GM12891 (cell line): ENCODE data around the gene FSHR.

Experiments used
- DNase-seq: peaks from one replicate; pipeline ENCODE4 v3.0.0; 2011; ENCODE audit warnings: low spot score; ENCODE audit not compliant: insufficient read length
- FAIRE-seq: peaks from 2 replicates; lab custom pipeline; 2011; peaks lifted over from hg19 to GRCh38; lab: Jason Lieb, UNC
- PAX5 ChIP-seq: IDR thresholded peaks from 2 replicates; pipeline ENCODE4 v1.6.1; 2011; ENCODE audit warnings: low read length, moderate library complexity, mild to moderate bottlenecking; ENCODE audit not compliant: insufficient read depth, severe bottlenecking
- POLR2A ChIP-seq: IDR thresholded peaks from 2 replicates; pipeline ENCODE4 v1.6.1; 2011; ENCODE audit warnings: low read depth, low read length, control low read depth
- POLR2AphosphoS5 ChIP-seq: IDR thresholded peaks from 2 replicates; pipeline ENCODE4 v1.6.1; 2011; ENCODE audit warnings: low read depth, low read length, control low read depth
- POU2F2 ChIP-seq: IDR thresholded peaks from 2 replicates; pipeline ENCODE4 v1.6.1; 2011; ENCODE audit warnings: low read depth, mild to moderate bottlenecking, control low read depth, low read length, moderate library complexity
- SPI1 ChIP-seq: IDR thresholded peaks from 2 replicates; pipeline ENCODE4 v1.6.1; 2011; ENCODE audit warnings: low read depth, low read length, control low read depth
- TAF1 ChIP-seq: IDR thresholded peaks from 2 replicates; pipeline ENCODE4 v1.6.1; 2011; ENCODE audit warnings: low read depth, low read length, control low read depth

Gene FSHR

DNA sequence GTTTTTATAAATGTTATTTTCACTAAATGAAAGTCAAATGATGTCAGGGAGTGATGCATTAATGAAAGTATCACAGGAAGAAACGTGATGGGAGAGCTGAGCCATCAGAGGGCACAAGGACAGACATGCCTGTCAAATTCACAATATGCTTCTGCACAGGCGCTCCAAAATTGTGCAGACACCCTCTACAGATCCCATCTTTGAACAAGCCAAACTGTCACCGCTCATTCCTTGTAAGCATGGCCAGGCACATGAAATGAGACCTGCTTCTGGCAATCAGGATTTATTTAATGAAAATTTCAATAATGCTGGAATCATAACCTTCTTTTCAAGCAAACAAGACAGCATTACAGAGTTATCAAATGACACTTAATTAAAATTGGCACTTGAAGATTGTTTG lies 20.4 kb upstream of the FSHR start:
- no peak for DNase-seq
- no peak for FAIRE-seq
- TF ChIP-seq TAF1 (no peak), POLR2AphosphoS5 (no peak), POLR2A (no peak), POU2F2 (no peak), PAX5 (no peak), SPI1 (no peak)

- FAIRE-seq = no peak
- TF ChIP-seq SPI1 (no peak), POLR2AphosphoS5 (no peak), PAX5 (no peak), POU2F2 (no peak), TAF1 (no peak), POLR2A (no peak)
- no peak for DNase-seq
Observed at GRCh38 chr2:49167131-49167530, 12.8 kb upstream of the FSHR start.

DNA sequence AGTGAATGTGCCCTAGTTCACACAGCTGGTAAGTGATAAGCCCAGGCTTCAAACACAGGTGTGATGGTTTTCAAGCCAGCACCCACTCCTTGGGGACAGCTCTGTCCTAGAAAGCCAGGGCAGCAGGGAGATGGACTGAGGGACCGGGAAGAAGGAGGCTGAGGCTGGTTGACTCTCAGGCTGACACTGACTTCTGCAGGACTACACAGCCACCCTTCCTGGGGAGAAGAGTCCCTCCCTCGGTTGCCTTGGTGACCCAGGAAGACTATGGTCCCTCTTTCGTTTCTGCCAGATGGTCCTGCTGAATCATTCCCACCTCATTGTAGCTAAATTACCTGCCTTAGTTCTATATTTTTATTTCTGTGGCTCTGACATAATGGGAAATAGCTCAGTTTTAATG lies 11.3 kb upstream of the FSHR start:
- FAIRE-seq (no peak), DNase-seq (no peak)
- no peak for TF ChIP-seq POU2F2
- TF ChIP-seq SPI1 = no peak
- TF ChIP-seq PAX5 = no peak
- no peak for TF ChIP-seq POLR2A
- TF ChIP-seq POLR2AphosphoS5 = no peak
- TF ChIP-seq TAF1 = no peak

DNA sequence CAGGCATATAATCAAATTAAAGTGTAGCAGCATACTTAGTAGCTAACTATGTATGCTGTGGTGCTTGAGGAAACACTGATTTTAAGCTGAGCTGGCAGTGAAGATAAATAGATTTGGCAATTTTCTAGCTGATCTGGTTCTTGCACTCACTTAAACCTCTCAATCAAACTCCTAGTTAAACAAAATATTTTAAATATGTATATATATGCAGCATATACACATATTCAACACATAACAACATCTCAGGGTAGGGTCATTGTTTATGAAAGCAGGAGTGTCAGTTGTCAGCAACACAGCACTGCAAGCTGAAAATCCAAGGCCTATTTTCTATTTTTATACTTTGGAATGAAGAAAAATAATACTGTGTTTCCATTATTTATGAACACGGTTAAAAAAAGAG lies 10.4 kb upstream of the FSHR start:
- no peak for FAIRE-seq
- TF ChIP-seq SPI1 = no peak
- no peak for TF ChIP-seq POLR2A
- TF ChIP-seq POU2F2 = no peak
- TF ChIP-seq PAX5 = no peak
- no peak for TF ChIP-seq POLR2AphosphoS5
- TF ChIP-seq TAF1 = no peak
- DNase-seq = no peak

GRCh38 chr2:49162151-49162550 lies 7.8 kb upstream of the FSHR start:
- TF ChIP-seq SPI1 (no peak), POU2F2 (no peak), PAX5 (no peak), POLR2A (no peak), TAF1 (no peak), POLR2AphosphoS5 (no peak)
- FAIRE-seq (no peak), DNase-seq (no peak)

DNA sequence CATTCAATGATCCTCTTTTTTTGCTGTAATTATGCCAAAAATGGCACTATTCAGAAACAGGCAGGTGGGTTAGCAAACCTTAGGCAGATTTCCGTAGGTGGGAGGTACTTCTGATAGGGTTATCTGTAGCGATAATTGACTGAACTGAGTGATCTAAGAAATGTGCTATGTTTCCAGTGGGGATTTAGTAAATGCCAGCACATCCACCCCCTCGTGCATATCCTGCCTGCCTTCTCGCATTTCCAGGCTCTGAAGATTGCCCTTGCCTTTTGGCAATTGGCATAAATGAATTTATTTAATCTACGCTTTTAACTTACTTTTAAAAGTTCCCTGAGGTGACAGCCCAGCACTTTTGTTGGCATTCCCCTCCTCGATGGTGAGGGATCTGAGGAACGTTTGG lies 576 bp upstream of the FSHR start:
- TF ChIP-seq PAX5 = no peak
- no peak for TF ChIP-seq POLR2A
- TF ChIP-seq SPI1 = no peak
- TF ChIP-seq TAF1 = no peak
- no peak for TF ChIP-seq POU2F2
- TF ChIP-seq POLR2AphosphoS5 = no peak
- no peak for FAIRE-seq
- no peak for DNase-seq

DNA sequence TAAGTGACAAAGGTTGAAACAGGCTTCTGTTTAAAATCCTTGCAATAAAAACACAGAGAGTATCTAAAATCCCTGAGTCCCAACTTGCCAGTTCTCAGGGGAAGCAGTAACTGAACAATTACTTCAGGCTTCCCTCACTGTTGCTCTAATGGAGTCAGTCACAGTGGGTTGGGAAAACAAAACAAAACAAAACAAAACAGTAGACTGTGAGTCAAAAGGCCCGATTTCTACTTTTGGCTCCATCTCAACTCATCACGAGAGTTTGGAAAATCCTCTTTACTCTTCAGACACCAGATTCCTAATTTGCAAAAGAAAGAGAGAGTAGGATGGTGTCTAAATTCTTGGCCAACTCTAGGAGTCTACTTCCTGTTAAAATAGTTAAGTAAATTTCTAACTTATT lies 1.1 kb downstream of the FSHR start:
- no peak for TF ChIP-seq POLR2A
- FAIRE-seq = no peak

GRCh38 chr2:49152824-49153223 lies 1.5 kb downstream of the FSHR start:
- DNase-seq (no peak), FAIRE-seq (no peak)
- no peak for TF ChIP-seq POU2F2
- no peak for TF ChIP-seq POLR2A
- no peak for TF ChIP-seq POLR2AphosphoS5
- no peak for TF ChIP-seq PAX5
- TF ChIP-seq TAF1 = no peak
- TF ChIP-seq SPI1 = no peak

More for the DNA sequence above, 1.1 kb downstream of the FSHR start:
- no peak for DNase-seq

DNA sequence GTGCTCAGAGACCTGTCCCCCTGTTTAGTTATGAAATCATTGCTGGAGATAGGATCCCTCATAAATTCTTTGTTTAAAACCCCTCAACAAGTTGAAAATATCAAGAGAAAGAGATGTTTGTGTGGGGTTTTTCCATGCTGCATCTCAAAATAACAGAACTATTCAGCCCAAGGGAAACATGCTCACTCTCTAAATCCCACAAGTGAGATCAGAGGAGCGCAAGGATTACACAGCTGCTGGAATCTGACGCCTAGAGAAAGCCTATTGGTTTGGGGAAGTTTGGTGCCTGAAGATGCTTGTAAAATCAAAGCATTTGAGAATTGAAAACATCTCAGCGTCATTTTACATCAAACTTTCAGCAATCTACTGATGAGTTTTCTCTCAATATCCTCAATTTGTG lies 7.9 kb downstream of the FSHR start:
- no peak for FAIRE-seq
- no peak for DNase-seq
- TF ChIP-seq POU2F2 (no peak), PAX5 (no peak), POLR2A (no peak), SPI1 (no peak), POLR2AphosphoS5 (no peak), TAF1 (no peak)

DNA sequence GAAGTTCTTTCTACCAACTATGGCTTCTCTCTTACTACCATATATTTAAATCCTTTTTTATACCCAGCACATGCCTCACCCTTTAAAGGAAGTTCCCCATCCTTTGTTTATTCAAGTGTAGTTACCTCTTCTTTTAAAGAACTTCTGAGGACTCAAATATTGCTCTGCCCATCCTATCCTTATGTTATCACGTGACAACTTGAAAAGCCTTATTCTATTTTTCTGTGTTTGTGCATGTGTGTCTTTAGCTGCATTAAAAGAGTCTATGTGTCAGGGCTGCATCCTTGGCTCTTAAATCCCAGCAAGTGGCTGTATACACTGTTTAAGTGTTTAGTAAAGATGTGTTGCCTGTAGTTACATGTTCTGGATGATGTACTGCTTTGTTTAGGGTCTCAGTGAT lies 22.5 kb downstream of the FSHR start:
- DNase-seq (no peak), FAIRE-seq (no peak)
- no peak for TF ChIP-seq POU2F2
- TF ChIP-seq POLR2AphosphoS5 = no peak
- TF ChIP-seq POLR2A = no peak
- no peak for TF ChIP-seq TAF1
- no peak for TF ChIP-seq PAX5
- no peak for TF ChIP-seq SPI1

DNA sequence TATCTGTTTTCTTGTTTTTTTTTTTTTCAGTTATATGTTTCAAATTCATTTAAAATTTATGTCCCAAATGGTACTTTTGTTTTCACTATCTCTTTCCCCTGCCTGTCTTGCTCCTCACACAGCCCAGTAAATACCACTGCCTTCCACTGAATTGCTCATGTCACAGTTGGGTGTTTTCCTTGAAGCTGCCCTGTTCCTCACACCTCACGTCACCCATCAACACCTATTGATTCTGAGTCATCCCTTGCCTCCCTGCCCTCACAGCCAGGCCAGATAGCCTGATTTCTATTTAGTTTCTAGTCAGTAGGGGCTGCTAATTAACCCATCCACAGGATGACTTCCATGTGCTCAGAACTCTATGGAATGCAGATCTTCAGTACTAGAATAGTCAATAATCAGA lies 25.3 kb downstream of the FSHR start:
- DNase-seq = no peak
- no peak for FAIRE-seq
- no peak for TF ChIP-seq SPI1
- no peak for TF ChIP-seq PAX5
- TF ChIP-seq POLR2A = no peak
- TF ChIP-seq TAF1 = no peak
- no peak for TF ChIP-seq POU2F2
- TF ChIP-seq POLR2AphosphoS5 = no peak
